GM20431 (cell line): ENCODE measurements around the gene CFAP157.

ENCODE experiments used
- in situ Hi-C: fragments of 300-500 bp; cut with MseI, MboI; formaldehyde crosslinking; loops from one replicate; pipeline ENCODE4 v1.15.0; 2020; ENCODE audit warnings: low sequenced_read_pairs; ENCODE audit not compliant: unreplicated experiment

Gene CFAP157

GRCh38 chr9:127690735-127691134, 16.1 kb upstream of the CFAP157 start:
- in situ Hi-C loops = no loop called here

GRCh38 chr9:127692071-127692470, 14.7 kb upstream of the CFAP157 start:
- in situ Hi-C loops = no loop called here

- in situ Hi-C loops = no loop called here
Observed at GRCh38 chr9:127693143-127693542, 13.6 kb upstream of the CFAP157 start.

GRCh38 chr9:127693697-127694096, 13.1 kb upstream of the CFAP157 start:
- in situ Hi-C loops = no loop called here

- in situ Hi-C loops = no loop called here
Observed at GRCh38 chr9:127694890-127695720, 11.7 kb upstream of the CFAP157 start.

GRCh38 chr9:127697575-127697974, 9.2 kb upstream of the CFAP157 start:
- in situ Hi-C loops = no loop called here

- in situ Hi-C loops = no loop called here
Observed at GRCh38 chr9:127698386-127698785, 8.4 kb upstream of the CFAP157 start.

GRCh38 chr9:127698985-127699670, 7.7 kb upstream of the CFAP157 start:
- in situ Hi-C loops = no loop called here

DNA sequence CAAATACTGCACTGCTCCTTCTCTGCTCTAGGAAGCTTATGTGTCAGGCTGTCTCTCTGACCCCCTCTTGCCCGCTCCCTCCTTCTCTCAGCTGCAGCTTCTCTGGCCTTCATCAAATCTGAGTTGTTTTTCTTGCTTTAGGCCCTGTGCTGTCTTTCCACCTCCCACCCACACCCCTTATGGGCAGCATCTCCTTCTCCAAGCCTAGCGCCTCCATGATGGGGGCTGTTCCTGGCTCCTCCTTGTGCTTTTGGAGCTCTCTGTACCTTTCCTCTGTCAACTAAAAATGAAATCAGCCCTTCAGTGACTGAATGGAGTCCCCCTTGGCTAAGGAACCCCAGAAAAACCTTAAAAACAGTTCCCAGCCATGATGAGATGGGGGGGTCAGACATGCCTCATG, 6.6 kb upstream of the CFAP157 start:
- in situ Hi-C loops = no loop called here

- in situ Hi-C loops = no loop called here
Observed at GRCh38 chr9:127700594-127701255, 6.1 kb upstream of the CFAP157 start.

DNA sequence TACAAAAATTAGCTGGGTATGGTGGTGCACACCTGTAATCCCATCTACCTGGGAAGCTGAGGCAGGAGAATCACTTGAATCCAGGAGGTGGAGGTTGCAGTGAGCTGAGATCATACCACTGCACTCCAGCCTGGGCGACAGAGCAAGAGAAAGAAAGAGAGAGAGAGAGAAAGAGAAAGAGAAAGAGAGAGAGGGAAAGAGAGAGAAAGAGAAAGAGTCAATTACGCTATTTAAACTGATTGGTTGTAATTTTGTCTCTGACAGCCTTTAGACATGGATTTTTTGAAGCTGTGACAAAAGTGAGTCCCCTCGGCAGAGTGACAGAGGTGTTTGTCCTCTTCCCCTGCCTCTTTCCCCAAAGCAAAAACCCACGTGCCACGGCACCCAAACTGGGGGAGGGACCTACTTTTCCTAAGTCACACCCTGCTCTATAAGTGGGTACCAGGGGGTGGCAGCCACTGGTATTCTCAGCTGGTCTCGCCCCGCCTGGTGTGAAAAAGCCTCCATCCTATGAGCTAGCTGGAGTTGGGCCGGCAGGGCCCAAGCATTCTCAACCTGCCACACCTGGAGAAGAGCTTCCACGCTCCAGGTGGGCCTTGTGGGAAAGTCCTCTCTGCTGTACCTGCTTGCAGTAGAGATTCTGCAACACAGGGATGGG, 3.4 kb upstream of the CFAP157 start:
- in situ Hi-C loops = no loop called here

GRCh38 chr9:127705577-127706379, 1.0 kb upstream of the CFAP157 start:
- in situ Hi-C loops = no loop called here

- in situ Hi-C loops = no loop called here
Observed at GRCh38 chr9:127707766-127708165, 978 bp downstream of the CFAP157 start.

- in situ Hi-C loops = no loop called here
Observed at GRCh38 chr9:127708952-127709587, 2.3 kb downstream of the CFAP157 start.

- in situ Hi-C loops = no loop called here
Observed at GRCh38 chr9:127710204-127710783, 3.5 kb downstream of the CFAP157 start.

DNA sequence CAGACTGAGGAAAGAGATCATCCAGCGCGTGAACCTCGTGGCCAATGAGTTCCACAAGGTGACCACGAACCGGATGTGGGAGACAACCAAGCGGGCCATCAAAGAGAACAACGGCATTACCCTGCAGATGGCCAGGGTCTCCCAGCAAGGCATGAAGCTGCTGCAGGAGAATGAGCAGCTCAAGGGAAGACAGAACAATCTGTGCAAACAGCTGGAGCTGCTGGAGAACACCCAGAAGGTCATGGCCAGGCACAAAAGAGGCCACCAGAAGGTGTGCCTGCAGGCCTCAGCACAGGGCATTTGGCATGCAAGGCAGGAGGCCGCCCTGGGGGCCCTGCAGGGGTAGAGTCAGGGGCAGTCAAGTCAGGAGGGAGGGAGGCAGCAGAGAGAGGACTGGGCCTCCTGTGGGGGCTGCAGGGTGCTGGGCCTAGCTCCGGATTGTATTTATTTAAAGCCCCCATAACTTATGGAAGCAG, 4.5 kb downstream of the CFAP157 start:
- in situ Hi-C loops = no loop called here

DNA sequence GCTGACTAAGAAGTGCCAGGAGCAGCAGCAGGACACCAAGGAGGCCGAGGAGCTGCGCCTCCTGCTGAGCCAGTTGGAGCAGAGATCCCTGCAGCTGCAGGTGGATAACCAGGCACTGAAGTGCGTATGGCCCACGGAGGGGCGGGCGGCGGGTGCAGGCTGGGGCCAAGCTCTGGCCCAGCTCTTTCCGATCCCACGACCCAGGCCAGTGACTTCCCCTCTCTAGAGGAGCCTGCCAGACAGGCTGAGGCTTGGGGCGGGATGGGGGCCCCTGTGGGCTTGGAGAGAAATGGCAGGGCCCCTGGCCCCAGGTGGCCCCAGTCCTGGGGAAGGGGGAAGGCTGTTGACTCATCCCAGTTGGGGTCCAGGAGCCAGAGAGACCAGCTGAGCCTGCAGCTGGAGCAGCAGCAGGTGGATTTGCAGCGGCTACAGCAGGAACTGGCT, 5.1 kb downstream of the CFAP157 start:
- in situ Hi-C loops = no loop called here

GRCh38 chr9:127712371-127712770, 5.6 kb downstream of the CFAP157 start:
- in situ Hi-C loops = no loop called here

GRCh38 chr9:127712867-127713266, 6.1 kb downstream of the CFAP157 start:
- in situ Hi-C loops = no loop called here
